Sigmoid colon (tissue), 4 donors: ENCODE results near the gene CIDEA.

Experiments
- CTCF ChIP-seq, 4 experiments: fragments of 450-650 bp in 3 of 4; fragments of 200-600 bp in 1 of 4; IDR thresholded peaks; one replicate each; pipeline ENCODE4 v1.5.1; 2016 to 2019; ENCODE audit warnings: antibody characterized with exemption in 4 of 4, mild to moderate bottlenecking in 3 of 4, moderate library complexity in 2 of 4
- EP300 ChIP-seq, 4 donors: sonication (generic); formaldehyde crosslinking; IDR thresholded peaks; one replicate each; pipeline ENCODE4 v1.6.1; 2017; ENCODE audit warnings: antibody characterized with exemption in 4 of 4
- POLR2A ChIP-seq, 2 donors: fragments of 450-650 bp; IDR thresholded peaks; one replicate each; pipeline ENCODE4 v1.6.1; 2016; ENCODE audit warnings: antibody characterized with exemption in 2 of 2, mild to moderate bottlenecking in 2 of 2, moderate library complexity in 2 of 2
- POLR2AphosphoS5 ChIP-seq, 4 donors: sonication (generic); formaldehyde crosslinking; IDR thresholded peaks; one replicate each; pipeline ENCODE4 v1.6.1; 2017; ENCODE audit warnings: antibody characterized with exemption in 4 of 4

DNA sequence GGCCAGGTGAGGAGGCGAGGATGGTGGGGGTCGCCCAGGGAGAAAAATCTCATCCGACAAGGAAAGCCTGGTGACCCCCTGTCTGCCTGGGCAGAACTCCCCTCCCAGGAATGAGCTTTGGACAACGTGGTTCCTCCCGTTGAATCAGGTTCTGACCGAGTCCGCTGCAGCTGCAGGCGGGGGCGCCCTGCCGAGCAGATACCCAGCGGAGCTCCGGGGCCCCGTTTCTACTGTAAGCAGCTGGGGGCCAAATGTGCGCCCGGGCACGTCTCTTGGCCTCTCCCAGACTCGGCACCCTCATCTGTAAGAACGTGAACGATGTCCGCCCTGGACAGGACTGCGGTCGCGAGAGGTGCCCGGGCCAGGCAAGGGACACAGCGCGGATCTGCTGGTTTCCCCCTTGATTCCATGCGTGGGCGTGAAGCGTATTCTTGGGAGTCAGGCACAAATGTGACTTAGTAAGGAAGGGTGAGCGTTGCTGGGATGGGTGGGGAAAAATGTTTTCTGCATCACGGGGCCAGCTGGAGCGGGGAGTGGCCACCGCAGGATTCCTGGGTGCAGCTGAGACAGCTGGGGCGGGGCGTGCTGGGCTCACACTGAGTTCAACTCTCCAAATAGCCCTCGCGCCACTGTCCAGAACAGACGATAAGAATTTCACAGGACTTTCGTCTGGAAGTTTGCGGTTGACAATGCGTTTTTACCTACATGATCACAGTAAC lies 33.7 kb downstream of the CIDEA start:
- no peak for TF ChIP-seq CTCF (IDR thresholded peaks at IDR 0.05)
- TF ChIP-seq POLR2A (IDR thresholded peaks at IDR 0.05): peak in 1 of 2 donors; percentile 38
- peak; percentile 67 to 81 (median 76) for TF ChIP-seq POLR2AphosphoS5 (IDR thresholded peaks at IDR 0.05)
- no peak for TF ChIP-seq EP300 (IDR thresholded peaks at IDR 0.05)
